ENCODE data around the gene DIS3L2. TPM values are rescaled to one million over a fixed set of nuclear protein-coding genes. Genes with fewer than 3 reads are reported as not detected.

DIS3L2 gene
- total and polyA plus RNA-seq, 12 donors = 20.0 to 54.7 (median 30.5) TPM

GRCh38 chr2:232315923-232316299 lies 354.4 kb downstream of the DIS3L2 start:
- no peaks in the 10 kb centered on the region for H3K27me3 ChIP-seq
- no peak overlapping the region for H3K4me3 ChIP-seq
- intact Hi-C loops (cut with DNase I) = no loop called here
- no peaks in the 10 kb centered on the region for H3K9me3 ChIP-seq (replicated peaks in 1 of 3)
- H3K27ac ChIP-seq = peak overlapping the region in 3 of 5 donors; percentile 59 to 87 (median 73)
- no peaks in the 10 kb centered on the region for H3K36me3 ChIP-seq (replicated peaks in 1 of 2)
- TF ChIP-seq POLR2A (IDR thresholded peaks at IDR 0.05) = no peak
- TF ChIP-seq, protein P1, sequence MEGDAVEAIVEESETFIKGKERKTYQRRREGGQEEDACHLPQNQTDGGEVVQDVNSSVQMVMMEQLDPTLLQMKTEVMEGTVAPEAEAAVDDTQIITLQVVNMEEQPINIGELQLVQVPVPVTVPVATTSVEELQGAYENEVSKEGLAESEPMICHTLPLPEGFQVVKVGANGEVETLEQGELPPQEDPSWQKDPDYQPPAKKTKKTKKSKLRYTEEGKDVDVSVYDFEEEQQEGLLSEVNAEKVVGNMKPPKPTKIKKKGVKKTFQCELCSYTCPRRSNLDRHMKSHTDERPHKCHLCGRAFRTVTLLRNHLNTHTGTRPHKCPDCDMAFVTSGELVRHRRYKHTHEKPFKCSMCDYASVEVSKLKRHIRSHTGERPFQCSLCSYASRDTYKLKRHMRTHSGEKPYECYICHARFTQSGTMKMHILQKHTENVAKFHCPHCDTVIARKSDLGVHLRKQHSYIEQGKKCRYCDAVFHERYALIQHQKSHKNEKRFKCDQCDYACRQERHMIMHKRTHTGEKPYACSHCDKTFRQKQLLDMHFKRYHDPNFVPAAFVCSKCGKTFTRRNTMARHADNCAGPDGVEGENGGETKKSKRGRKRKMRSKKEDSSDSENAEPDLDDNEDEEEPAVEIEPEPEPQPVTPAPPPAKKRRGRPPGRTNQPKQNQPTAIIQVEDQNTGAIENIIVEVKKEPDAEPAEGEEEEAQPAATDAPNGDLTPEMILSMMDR (IDR thresholded peaks at IDR 0.05) = no peak
- H3K4me1 ChIP-seq (replicated peaks in 1 of 2) = peaks cover 6 to 28% of the 10 kb centered on the region in 2 donors
- WGBS, 4 donors = 75 to 97% (median 85%) methylated on average over 4 to 8 of the region's 8 CpGs
- no peak for DNase-seq

DNA sequence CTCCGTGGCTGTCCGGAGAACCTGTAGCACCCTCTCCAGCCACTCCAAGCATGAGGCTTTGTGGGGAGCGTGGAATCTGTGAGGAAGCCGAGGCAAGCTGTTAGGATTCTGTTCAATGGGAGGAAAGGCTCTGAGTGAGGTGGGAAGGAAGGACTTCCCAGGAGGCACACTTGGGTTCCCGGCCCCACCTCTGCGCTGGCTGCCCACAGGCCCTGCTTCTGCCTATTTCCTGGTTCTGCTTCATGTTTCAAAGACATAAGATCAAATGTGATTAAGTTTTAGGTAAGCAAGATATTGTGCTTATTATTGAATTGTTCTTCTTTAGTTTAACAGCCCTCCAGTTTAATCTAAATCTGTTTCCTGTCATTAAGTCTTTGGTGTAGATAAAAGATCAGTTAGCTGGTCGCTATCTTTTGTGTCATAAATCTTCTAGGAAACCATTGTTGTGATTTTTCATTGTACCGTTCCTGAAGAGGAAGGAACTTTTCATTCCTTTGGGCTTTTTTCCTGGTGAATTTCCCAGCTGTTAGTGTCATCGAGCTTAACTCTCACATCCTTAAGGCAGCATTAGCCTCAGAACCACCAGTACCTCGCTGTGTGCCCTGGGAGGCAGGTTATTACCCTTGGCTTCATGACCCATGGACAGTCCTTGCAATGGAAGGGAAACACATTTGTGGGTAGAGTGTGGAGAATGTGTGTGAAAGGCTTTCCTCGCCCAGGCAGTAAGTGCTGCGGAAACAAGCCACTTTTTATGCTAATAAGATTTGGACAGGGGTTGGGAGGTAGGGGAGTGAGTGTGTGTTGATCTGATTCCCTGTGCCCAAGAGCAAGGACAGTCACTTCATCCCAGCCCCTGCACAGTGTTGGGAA lies 355.2 kb downstream of the DIS3L2 start:
- 60 to 71% (median 68%) methylated on average over 12 of the region's 12 CpGs for WGBS, 4 donors
- H3K4me1 ChIP-seq (replicated peaks in 1 of 2) = peaks cover 6 to 28% of the 10 kb centered on the region in 2 donors
- no peaks in the 10 kb centered on the region for H3K9me3 ChIP-seq (replicated peaks in 1 of 3)
- peak in 2 of 7 donors; percentile 15 to 19 for DNase-seq
- H3K4me3 ChIP-seq = no peak overlapping the region
- intact Hi-C loops (cut with DNase I) = no loop called here
- H3K27ac ChIP-seq = peak overlapping the region in 3 of 5 donors; percentile 59 to 87 (median 73)
- TF ChIP-seq POLR2A (IDR thresholded peaks at IDR 0.05) = no peak
- TF ChIP-seq, protein P1 (IDR thresholded peaks at IDR 0.05) = no peak
- H3K27me3 ChIP-seq = no peaks in the 10 kb centered on the region
- H3K36me3 ChIP-seq (replicated peaks in 1 of 2) = no peaks in the 10 kb centered on the region

GRCh38 chr2:232318169-232318855 lies 356.8 kb downstream of the DIS3L2 start:
- peak in 1 of 7 donors; percentile 6 for DNase-seq
- TF ChIP-seq POLR2A (IDR thresholded peaks at IDR 0.05) = no peak
- TF ChIP-seq, protein P1 (IDR thresholded peaks at IDR 0.05) = no peak
- H3K4me1 ChIP-seq (replicated peaks in 1 of 2) = peaks cover 6 to 28% of the 10 kb centered on the region in 2 donors
- WGBS, 4 donors = 91 to 98% (median 96%) methylated on average over 10 to 12 of the region's 12 CpGs
- no peak overlapping the region for H3K27ac ChIP-seq
- no peaks in the 10 kb centered on the region for H3K9me3 ChIP-seq (replicated peaks in 1 of 3)
- no peaks in the 10 kb centered on the region for H3K36me3 ChIP-seq (replicated peaks in 1 of 2)
- no peak overlapping the region for H3K4me3 ChIP-seq
- no peaks in the 10 kb centered on the region for H3K27me3 ChIP-seq
- intact Hi-C loops (cut with DNase I) = no loop called here

DNA sequence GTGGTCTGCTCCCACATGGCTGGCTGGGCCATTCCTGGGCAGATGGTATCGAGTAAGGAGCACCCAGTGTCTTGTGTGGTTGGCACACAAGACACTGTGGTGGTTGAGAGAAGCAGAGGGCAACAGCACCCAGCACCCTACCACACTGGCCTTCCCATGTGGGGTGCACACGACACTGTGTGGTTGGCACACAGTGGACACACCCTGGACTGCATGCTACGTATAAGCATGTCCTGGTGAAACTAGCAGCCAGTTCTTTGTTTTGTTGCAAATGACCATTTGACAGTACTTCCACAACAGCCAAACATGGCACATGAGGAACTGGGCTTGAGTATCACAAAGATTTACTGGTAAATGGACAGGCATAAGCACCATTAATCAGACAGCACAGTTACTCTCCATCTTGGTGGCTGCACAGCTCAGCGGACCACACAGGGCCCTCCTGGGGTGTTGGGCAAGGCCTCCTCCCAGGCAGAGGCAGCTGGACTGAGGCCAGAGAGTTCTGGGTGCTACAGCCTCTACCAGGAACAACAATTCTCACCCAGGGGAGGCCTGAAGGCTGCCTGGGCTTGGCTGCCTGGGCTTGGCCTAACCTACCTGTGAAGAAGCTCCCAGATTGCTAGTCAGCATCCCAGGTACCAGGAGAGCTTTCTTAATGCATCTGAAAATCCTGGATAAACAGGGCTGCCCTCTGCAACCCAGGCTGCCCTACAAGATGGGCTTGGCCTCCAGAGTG lies 357.7 kb downstream of the DIS3L2 start:
- no peaks in the 10 kb centered on the region for H3K36me3 ChIP-seq (replicated peaks in 1 of 2)
- H3K27ac ChIP-seq = no peak overlapping the region
- no peak overlapping the region for H3K4me3 ChIP-seq
- H3K4me1 ChIP-seq (replicated peaks in 1 of 2) = peaks cover 6 to 28% of the 10 kb centered on the region in 2 donors
- H3K9me3 ChIP-seq (replicated peaks in 1 of 3) = no peaks in the 10 kb centered on the region
- intact Hi-C loops (cut with DNase I) = no loop called here
- DNase-seq = peak in 2 of 7 donors; percentile 10 to 11
- TF ChIP-seq, protein P1 (IDR thresholded peaks at IDR 0.05) = no peak
- no peak for TF ChIP-seq POLR2A (IDR thresholded peaks at IDR 0.05)
- H3K27me3 ChIP-seq = no peaks in the 10 kb centered on the region
- 86 to 100% (median 94%) methylated on average over 2 to 4 of the region's 4 CpGs for WGBS, 4 donors
